ENCODE data around the gene ELAVL3.
"Not testable (repeated sequence)": the region's sequence is repeated elsewhere in the genome, so short reads cannot be mapped to it uniquely, and the experiment has no call there.

ELAVL3 gene

GRCh38 chr19:11416346-11417052 lies 64.3 kb downstream of the ELAVL3 start:
- Histone ChIP-seq H3K27me3 (ENCODE audit: insufficient read depth, low read length) (peaks cover 39% of the 10 kb centered on the region), H3K36me3 (ENCODE audit: insufficient read depth, low read length) (peaks cover under 1% of the 10 kb centered on the region; the same call in 1 of the 2 replicates), H3K4me3 (ENCODE audit: low read length) (no peak overlapping the region), H3K9ac (ENCODE audit: low read depth, low read length) (no peak overlapping the region), H3K27ac (ENCODE audit: low read depth, low read length) (no peak overlapping the region), H3K4me1 (ENCODE audit: insufficient read depth, low read length) (peaks cover 4% of the 10 kb centered on the region; the same call in 1 of the 2 replicates), H3K9me3 (ENCODE audit: insufficient read depth, low read depth, low read length) (no peaks in the 10 kb centered on the region)
- 93% methylated on average over 12 of the region's 17 CpGs for WGBS

GRCh38 chr19:11414544-11414943 lies 66.3 kb downstream of the ELAVL3 start:
- H3K36me3 ChIP-seq (ENCODE audit: insufficient read depth, low read length): peaks cover 11% of the 10 kb centered on the region
- H3K4me3 ChIP-seq (ENCODE audit: low read length): no peak overlapping the region
- H3K9me3 ChIP-seq (ENCODE audit: insufficient read depth, low read depth, low read length): no peaks in the 10 kb centered on the region
- H3K9ac ChIP-seq (ENCODE audit: low read depth, low read length): no peak overlapping the region
- no peak overlapping the region for H3K27ac ChIP-seq (ENCODE audit: low read depth, low read length)
- WGBS: 90% methylated on average over 2 of the region's 2 CpGs
- peaks cover 20% of the 10 kb centered on the region for H3K27me3 ChIP-seq (ENCODE audit: insufficient read depth, low read length)
- H3K4me1 ChIP-seq (ENCODE audit: insufficient read depth, low read length): peaks cover 3% of the 10 kb centered on the region; the same call in 1 of the 2 replicates

- H3K9ac ChIP-seq (ENCODE audit: low read depth, low read length): no peak overlapping the region
- H3K27me3 ChIP-seq (ENCODE audit: insufficient read depth, low read length): no peaks in the 10 kb centered on the region
- H3K4me1 ChIP-seq (ENCODE audit: insufficient read depth, low read length): no peaks in the 10 kb centered on the region
- no peaks in the 10 kb centered on the region for H3K9me3 ChIP-seq (ENCODE audit: insufficient read depth, low read depth, low read length)
- no peak overlapping the region for H3K27ac ChIP-seq (ENCODE audit: low read depth, low read length)
- no peak overlapping the region for H3K4me3 ChIP-seq (ENCODE audit: low read length)
- WGBS: 73% methylated on average over 8 of the region's 8 CpGs
- peaks cover 12% of the 10 kb centered on the region for H3K36me3 ChIP-seq (ENCODE audit: insufficient read depth, low read length)
These were observed 70.2 kb downstream of the ELAVL3 start for GRCh38 chr19:11410682-11411081.

- WGBS: 95% methylated on average over 4 of the region's 4 CpGs
- Histone ChIP-seq H3K4me3 (ENCODE audit: low read length) (no peak overlapping the region), H3K27me3 (ENCODE audit: insufficient read depth, low read length) (no peaks in the 10 kb centered on the region), H3K9ac (ENCODE audit: low read depth, low read length) (no peak overlapping the region), H3K4me1 (ENCODE audit: insufficient read depth, low read length) (no peaks in the 10 kb centered on the region), H3K27ac (ENCODE audit: low read depth, low read length) (no peak overlapping the region), H3K36me3 (ENCODE audit: insufficient read depth, low read length) (peaks cover 18% of the 10 kb centered on the region), H3K9me3 (ENCODE audit: insufficient read depth, low read depth, low read length) (no peaks in the 10 kb centered on the region)
These were observed 72.3 kb downstream of the ELAVL3 start for GRCh38 chr19:11408591-11408990.

GRCh38 chr19:11406703-11407236 lies 74.1 kb downstream of the ELAVL3 start:
- WGBS: 81% methylated on average over 12 of the region's 12 CpGs
- H3K4me1 ChIP-seq (ENCODE audit: insufficient read depth, low read length); H3K27me3 ChIP-seq (ENCODE audit: insufficient read depth, low read length); H3K27ac ChIP-seq (ENCODE audit: low read depth, low read length); H3K9me3 ChIP-seq (ENCODE audit: insufficient read depth, low read depth, low read length); H3K4me3 ChIP-seq (ENCODE audit: low read length); H3K9ac ChIP-seq (ENCODE audit: low read depth, low read length): not testable (repeated sequence)
- peaks cover 23% of the 10 kb centered on the region for H3K36me3 ChIP-seq (ENCODE audit: insufficient read depth, low read length)

GRCh38 chr19:11405846-11406643 lies 74.8 kb downstream of the ELAVL3 start:
- Histone ChIP-seq H3K9ac (ENCODE audit: low read depth, low read length) (no peak overlapping the region), H3K4me3 (ENCODE audit: low read length) (no peak overlapping the region; the same call in 1 of the 2 replicates)

GRCh38 chr19:11404588-11405222 lies 76.1 kb downstream of the ELAVL3 start:
- 78% methylated on average over 9 of the region's 9 CpGs for WGBS
- no peaks in the 10 kb centered on the region for H3K4me1 ChIP-seq (ENCODE audit: insufficient read depth, low read length)
- no peak overlapping the region for H3K9ac ChIP-seq (ENCODE audit: low read depth, low read length)
- no peaks in the 10 kb centered on the region for H3K27me3 ChIP-seq (ENCODE audit: insufficient read depth, low read length)
- H3K4me3 ChIP-seq (ENCODE audit: low read length): no peak overlapping the region
- H3K27ac ChIP-seq (ENCODE audit: low read depth, low read length): no peak overlapping the region
- H3K9me3 ChIP-seq (ENCODE audit: insufficient read depth, low read depth, low read length): no peaks in the 10 kb centered on the region
- peaks cover 20% of the 10 kb centered on the region; the same call in 1 of the 2 replicates for H3K36me3 ChIP-seq (ENCODE audit: insufficient read depth, low read length)

More at GRCh38 chr19:11405846-11406643, 74.8 kb downstream of the ELAVL3 start:
- Histone ChIP-seq H3K9me3 (ENCODE audit: insufficient read depth, low read depth, low read length) (no peaks in the 10 kb centered on the region), H3K27me3 (ENCODE audit: insufficient read depth, low read length) (no peaks in the 10 kb centered on the region), H3K27ac (ENCODE audit: low read depth, low read length) (no peak overlapping the region), H3K36me3 (ENCODE audit: insufficient read depth, low read length) (peaks cover 21% of the 10 kb centered on the region), H3K4me1 (ENCODE audit: insufficient read depth, low read length) (no peaks in the 10 kb centered on the region)
- 33% methylated on average over 43 of the region's 44 CpGs for WGBS

- Histone ChIP-seq H3K9ac (ENCODE audit: low read depth, low read length) (no peak overlapping the region), H3K4me1 (ENCODE audit: insufficient read depth, low read length) (no peaks in the 10 kb centered on the region)
- WGBS: 92% methylated on average over 9 of the region's 9 CpGs
These were observed 78.9 kb downstream of the ELAVL3 start for GRCh38 chr19:11401808-11402543.

More at GRCh38 chr19:11401808-11402543, 78.9 kb downstream of the ELAVL3 start:
- no peak overlapping the region for H3K4me3 ChIP-seq (ENCODE audit: low read length)
- H3K27me3 ChIP-seq (ENCODE audit: insufficient read depth, low read length): no peaks in the 10 kb centered on the region
- H3K36me3 ChIP-seq (ENCODE audit: insufficient read depth, low read length): peaks cover 29% of the 10 kb centered on the region; the same call in 1 of the 2 replicates
- no peak overlapping the region for H3K27ac ChIP-seq (ENCODE audit: low read depth, low read length)
- no peaks in the 10 kb centered on the region for H3K9me3 ChIP-seq (ENCODE audit: insufficient read depth, low read depth, low read length)

Data from HUES64 (cell line).